ENCODE measurements around the gene LRRC8E. TPM values are rescaled to one million over a fixed set of nuclear protein-coding genes. Genes with fewer than 3 reads are reported as not detected.
"Not testable (repeated sequence)": the region's sequence is repeated elsewhere in the genome, so short reads cannot be mapped to it uniquely, and the experiment has no call there.

Gene LRRC8E
- total RNA-seq, 1 experiment from 2014 or later = 2.6 TPM

GRCh38 chr19:7908742-7909461 lies 20.6 kb downstream of the LRRC8E start:
- DNase-seq (ENCODE audit: low spot score) = no peak

- no peak for DNase-seq (ENCODE audit: low spot score)
Observed at GRCh38 chr19:7909471-7910067, 21.3 kb downstream of the LRRC8E start.

- no peak for DNase-seq (ENCODE audit: low spot score)
Observed at GRCh38 chr19:7910321-7911161, 22.2 kb downstream of the LRRC8E start.

GRCh38 chr19:7911508-7912143 lies 23.3 kb downstream of the LRRC8E start:
- no peak for DNase-seq (ENCODE audit: low spot score)

- no peak for DNase-seq (ENCODE audit: low spot score)
Observed at GRCh38 chr19:7912144-7912696, 23.9 kb downstream of the LRRC8E start.

GRCh38 chr19:7912697-7913564 lies 24.6 kb downstream of the LRRC8E start:
- DNase-seq (ENCODE audit: low spot score) = no peak

GRCh38 chr19:7913652-7914051 lies 25.3 kb downstream of the LRRC8E start:
- no peak for DNase-seq (ENCODE audit: low spot score)

GRCh38 chr19:7914099-7914498 lies 25.8 kb downstream of the LRRC8E start:
- DNase-seq (ENCODE audit: low spot score) = no peak

- no peak for DNase-seq (ENCODE audit: low spot score)
Observed at GRCh38 chr19:7914598-7915045, 26.3 kb downstream of the LRRC8E start, which contains the start of gene TGFBR3L. Gene TGFBR3L (plus strand): TSS chr19:7914830.

GRCh38 chr19:7915250-7916102 lies 27.2 kb downstream of the LRRC8E start:
- DNase-seq (ENCODE audit: low spot score) = no peak

- DNase-seq (ENCODE audit: low spot score) = no peak
Observed at GRCh38 chr19:7916103-7916954, 28.0 kb downstream of the LRRC8E start.

- no peak for DNase-seq (ENCODE audit: low spot score)
Observed at GRCh38 chr19:7916955-7917266, 28.6 kb downstream of the LRRC8E start.

GRCh38 chr19:7917267-7918061 lies 29.2 kb downstream of the LRRC8E start:
- no peak for DNase-seq (ENCODE audit: low spot score)

GRCh38 chr19:7918062-7918614 lies 29.8 kb downstream of the LRRC8E start:
- not testable (repeated sequence) for DNase-seq (ENCODE audit: low spot score)

- DNase-seq (ENCODE audit: low spot score) = no peak
Observed at GRCh38 chr19:7918615-7919421, 30.5 kb downstream of the LRRC8E start.

- peak; percentile 94 for DNase-seq (ENCODE audit: low spot score)
Observed at GRCh38 chr19:7919610-7920518, 31.6 kb downstream of the LRRC8E start, which contains the start of gene SNAPC2. Gene SNAPC2 (plus strand): TSS chr19:7920338. CDS start chr19:7920367, 29 bp downstream.
